Measurements from ENCODE around the gene GPC3. TPM values are rescaled to one million over a fixed set of nuclear protein-coding genes. Genes with fewer than 3 reads are reported as not detected.

The GPC3 gene
- total RNA-seq, 1 experiment from 2014 or later, result 0.24 TPM

DNA sequence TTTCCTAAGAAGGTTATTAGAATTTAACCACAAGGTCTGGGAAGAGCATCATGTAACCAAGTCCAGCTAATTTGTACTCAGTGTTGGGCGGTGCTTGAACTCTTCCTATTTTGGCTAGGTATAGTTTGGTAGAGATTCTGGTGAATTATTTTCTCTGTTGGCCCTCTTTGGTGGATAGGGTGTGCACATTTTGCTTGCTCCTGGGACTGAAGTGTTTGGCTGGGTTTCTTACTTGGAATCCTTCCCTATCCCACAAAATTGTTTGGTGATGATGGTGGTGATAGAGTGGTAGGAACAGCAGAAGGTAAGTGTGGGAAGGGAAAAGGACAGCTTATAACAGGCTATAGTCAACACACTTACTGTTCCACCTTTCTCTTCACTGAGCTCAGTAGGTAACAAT lies 375.3 kb downstream of the GPC3 start:
- no peak for DNase-seq (ENCODE audit: low spot score)
- ChIA-PET CTCF (no interaction called here), POLR2A (ENCODE audit: low non-redundant PET) (no interaction called here)
- no peaks in the 10 kb centered on the region for H3K4me1 ChIP-seq (ENCODE audit: insufficient read depth, low read length, poor library complexity, severe bottlenecking)
- TF ChIP-seq EZH2 (IDR thresholded peaks at IDR 0.05; ENCODE audit: borderline replicate concordance, low read depth, low read length, poor library complexity, severe bottlenecking) (no peak), CTCF (conservative IDR thresholded peaks at IDR 0.05; ENCODE audit: low read depth, low read length) (no peak)
- H3K9me3 ChIP-seq (ENCODE audit: low read depth, low read length, poor library complexity, severe bottlenecking), result no peaks in the 10 kb centered on the region
- no TSS peak for BruUV-seq (replicated peaks)
- H3K36me3 ChIP-seq (ENCODE audit: insufficient read depth, low read length, poor library complexity, severe bottlenecking), result no peaks in the 10 kb centered on the region
- no peaks in the 10 kb centered on the region for H3K27me3 ChIP-seq (replicated peaks; ENCODE audit: insufficient read depth, low read depth, low read length, poor library complexity)
- H3K4me3 ChIP-seq (ENCODE audit: low read depth, low read length, poor library complexity, severe bottlenecking), result no peak overlapping the region
- H3K27ac ChIP-seq (ENCODE audit: low read depth, low read length, poor library complexity, severe bottlenecking), result no peak overlapping the region
- intact Hi-C loops (cut with micrococcal nuclease; ENCODE audit: unreplicated experiment), result no loop called here

DNA sequence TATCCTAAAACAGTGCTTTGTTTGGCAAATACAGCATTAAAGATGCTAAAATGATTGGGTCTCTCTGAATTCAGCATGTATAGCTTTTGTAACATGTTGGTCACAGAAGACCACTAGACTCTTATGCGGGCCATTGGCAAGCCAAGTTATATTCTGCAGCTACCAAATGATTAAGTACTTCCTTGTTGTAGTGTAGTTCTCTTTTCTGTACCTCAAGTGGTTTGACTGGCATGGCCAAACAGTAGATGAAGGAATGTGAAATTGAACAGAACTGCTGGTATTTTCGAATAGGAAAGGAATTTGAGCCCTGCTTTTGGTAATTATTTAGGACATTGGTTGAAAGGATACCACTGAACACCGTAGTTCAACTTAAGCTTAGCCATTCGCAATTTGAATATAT lies 376.2 kb downstream of the GPC3 start:
- H3K4me3 ChIP-seq (ENCODE audit: low read depth, low read length, poor library complexity, severe bottlenecking), result no peak overlapping the region
- no peaks in the 10 kb centered on the region for H3K27me3 ChIP-seq (replicated peaks; ENCODE audit: insufficient read depth, low read depth, low read length, poor library complexity)
- H3K36me3 ChIP-seq (ENCODE audit: insufficient read depth, low read length, poor library complexity, severe bottlenecking), result no peaks in the 10 kb centered on the region
- H3K9me3 ChIP-seq (ENCODE audit: low read depth, low read length, poor library complexity, severe bottlenecking), result no peaks in the 10 kb centered on the region
- no peak overlapping the region for H3K27ac ChIP-seq (ENCODE audit: low read depth, low read length, poor library complexity, severe bottlenecking)
- H3K4me1 ChIP-seq (ENCODE audit: insufficient read depth, low read length, poor library complexity, severe bottlenecking), result no peaks in the 10 kb centered on the region
- DNase-seq (ENCODE audit: low spot score), result no peak
- POLR2A ChIA-PET (ENCODE audit: low non-redundant PET), result no interaction called here
- TF ChIP-seq CTCF (conservative IDR thresholded peaks at IDR 0.05; ENCODE audit: low read depth, low read length) (no peak), EZH2 (IDR thresholded peaks at IDR 0.05; ENCODE audit: borderline replicate concordance, low read depth, low read length, poor library complexity, severe bottlenecking) (no peak)
- no TSS peak for BruUV-seq (replicated peaks)
- CTCF ChIA-PET, result no interaction called here
- intact Hi-C loops (cut with micrococcal nuclease; ENCODE audit: unreplicated experiment), result no loop called here

- H3K4me1 ChIP-seq (ENCODE audit: insufficient read depth, low read length, poor library complexity, severe bottlenecking), result no peaks in the 10 kb centered on the region
- no peak overlapping the region for H3K27ac ChIP-seq (ENCODE audit: low read depth, low read length, poor library complexity, severe bottlenecking)
- BruUV-seq (replicated peaks), result no TSS peak
- H3K4me3 ChIP-seq (ENCODE audit: low read depth, low read length, poor library complexity, severe bottlenecking), result no peak overlapping the region
- ChIA-PET POLR2A (ENCODE audit: low non-redundant PET) (no interaction called here), CTCF (interaction anchor here (0.6 kb wide), 1 partner anchor 1382 kb away, joined by 4 read pairs; no protein-coding TSS in a partner anchor)
- TF ChIP-seq CTCF (conservative IDR thresholded peaks at IDR 0.05; ENCODE audit: low read depth, low read length) (no peak), EZH2 (IDR thresholded peaks at IDR 0.05; ENCODE audit: borderline replicate concordance, low read depth, low read length, poor library complexity, severe bottlenecking) (no peak)
- H3K27me3 ChIP-seq (replicated peaks; ENCODE audit: insufficient read depth, low read depth, low read length, poor library complexity), result no peaks in the 10 kb centered on the region
- no peaks in the 10 kb centered on the region for H3K9me3 ChIP-seq (ENCODE audit: low read depth, low read length, poor library complexity, severe bottlenecking)
- DNase-seq (ENCODE audit: low spot score), result no peak
- intact Hi-C loops (cut with micrococcal nuclease; ENCODE audit: unreplicated experiment), result no loop called here
- H3K36me3 ChIP-seq (ENCODE audit: insufficient read depth, low read length, poor library complexity, severe bottlenecking), result no peaks in the 10 kb centered on the region
Measured at GRCh38 chrX:133608406-133608805, 377.0 kb downstream of the GPC3 start.
